Nucleus accumbens (tissue), 56 donors: Measurements from ENCODE around the gene BCL7A.

Experiments
- DNase-seq, 56 donors: peaks; one replicate each; lab custom pipeline; 2025; lab: John Stamatoyannopoulos, UW

The BCL7A gene

GRCh38 chr12:121996945-121997612 is 24.6 kb upstream of the BCL7A start:
- DNase-seq, result no peak

- DNase-seq, result peak in 33 of 56 donors; percentile 2 to 64 (median 29)
Observed at GRCh38 chr12:122001466-122002209, 20.0 kb upstream of the BCL7A start.

GRCh38 chr12:122003651-122004611 is 17.8 kb upstream of the BCL7A start:
- DNase-seq, result no peak

- DNase-seq, result no peak
Observed at GRCh38 chr12:122004633-122005071, 17.0 kb upstream of the BCL7A start.

- DNase-seq, result no peak
Observed at GRCh38 chr12:122005252-122005776, 16.4 kb upstream of the BCL7A start.

- DNase-seq, result no peak
Observed at GRCh38 chr12:122006186-122006926, 15.3 kb upstream of the BCL7A start.

GRCh38 chr12:122009741-122010140 is 11.9 kb upstream of the BCL7A start:
- no peak for DNase-seq

- no peak for DNase-seq
Observed at GRCh38 chr12:122012184-122012583, 9.5 kb upstream of the BCL7A start.

- no peak for DNase-seq
Observed at GRCh38 chr12:122013136-122013535, 8.5 kb upstream of the BCL7A start.

GRCh38 chr12:122013791-122014590 is 7.7 kb upstream of the BCL7A start:
- peak in 5 of 56 donors; percentile 7 to 28 (median 11) for DNase-seq

- no peak for DNase-seq
Observed at GRCh38 chr12:122014781-122015180, 6.9 kb upstream of the BCL7A start.

GRCh38 chr12:122018457-122018856 is 3.2 kb upstream of the BCL7A start:
- DNase-seq, result no peak

- no peak for DNase-seq
Observed at GRCh38 chr12:122018937-122019336, 2.7 kb upstream of the BCL7A start.

- DNase-seq, result no peak
Observed at GRCh38 chr12:122020795-122021192, 890 bp upstream of the BCL7A start.

- DNase-seq, result peak in 15 of 56 donors; percentile 12 to 55 (median 33)
Observed at GRCh38 chr12:122021193-122021821, 377 bp upstream of the BCL7A start.

- peak in 36 of 56 donors; percentile 11 to 63 (median 40) for DNase-seq
Observed at GRCh38 chr12:122022393-122023338, 982 bp downstream of the BCL7A start.
